NCI-H1694 treated with DMSO at 0.1 percent for 48 hours (cell line): Measurements from ENCODE around the gene TCF7.

Source experiments
- DNase-seq: peaks from one replicate; lab custom pipeline; 2025; lab: John Stamatoyannopoulos, UW

The TCF7 gene

DNA sequence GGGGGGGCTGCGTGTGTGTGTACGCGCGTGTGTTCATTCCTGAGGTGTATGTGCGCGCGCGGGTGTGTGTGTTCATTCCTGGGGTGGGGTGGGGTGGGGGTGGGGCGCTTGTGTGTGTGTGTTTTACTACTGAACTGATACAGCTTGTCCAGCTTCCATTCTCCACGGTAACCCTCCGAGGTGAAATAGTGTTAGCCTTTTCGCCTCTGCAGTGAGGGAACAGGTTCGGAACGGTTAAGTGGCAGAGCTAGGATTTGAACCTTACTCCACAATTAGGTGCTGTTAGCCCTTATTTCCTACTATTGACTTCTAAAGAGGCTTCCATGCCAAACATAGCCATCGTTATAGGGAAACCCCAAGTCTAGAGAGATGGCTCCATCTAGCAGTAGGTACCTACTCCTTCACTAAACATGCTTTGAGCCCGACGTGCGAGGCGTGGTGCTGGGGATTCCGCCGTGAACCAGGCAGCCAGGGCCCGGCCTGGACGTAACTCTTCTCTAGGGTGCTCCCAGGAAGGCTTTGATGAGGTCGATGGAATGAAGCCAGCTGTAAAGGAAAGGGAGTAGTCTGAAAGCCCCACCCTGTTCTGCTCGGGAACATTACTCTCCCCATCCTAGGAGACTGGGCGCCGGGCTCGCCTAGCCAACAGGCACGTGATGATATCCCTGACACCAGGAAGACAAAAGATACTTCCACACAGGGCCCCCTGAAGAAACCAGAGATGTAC lies 63.1 kb downstream of the TCF7 start:
- no peak for DNase-seq

DNA sequence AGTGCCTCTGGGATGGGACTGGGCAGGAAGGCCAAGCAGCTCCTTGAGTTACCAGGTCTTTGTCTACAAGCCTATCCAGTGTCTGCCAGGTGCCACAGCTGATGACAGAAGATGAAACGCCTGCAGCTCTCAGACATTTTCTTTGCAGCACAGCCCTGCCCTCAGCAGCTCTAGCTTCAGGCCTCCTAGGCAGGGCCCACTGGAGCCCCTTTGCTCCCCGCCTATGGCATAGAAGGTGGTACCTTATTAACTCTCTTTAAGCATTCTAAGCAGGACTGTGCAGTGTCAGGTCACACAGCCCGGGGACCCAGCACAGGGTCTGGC lies 63.6 kb downstream of the TCF7 start:
- no peak for DNase-seq

DNA sequence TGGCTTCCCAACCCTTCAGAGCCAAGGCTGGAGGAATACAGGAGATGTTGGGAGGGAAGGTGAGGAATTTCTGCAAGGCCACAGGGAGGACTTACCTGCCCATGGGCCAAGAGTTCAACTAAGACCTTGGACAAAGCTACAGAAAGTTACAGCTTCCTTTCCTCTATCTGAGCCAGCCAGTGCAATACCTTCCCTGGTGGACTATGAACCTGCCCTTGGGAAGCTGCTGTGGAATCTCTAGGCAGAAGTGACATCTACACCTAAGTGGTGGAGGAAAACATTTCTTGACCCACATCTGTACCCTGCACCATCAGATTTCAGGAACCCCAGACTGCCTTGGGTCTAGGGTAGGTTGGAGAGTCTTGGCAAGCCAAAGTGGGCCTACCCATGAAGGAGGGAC lies 69.0 kb downstream of the TCF7 start:
- no peak for DNase-seq

DNA sequence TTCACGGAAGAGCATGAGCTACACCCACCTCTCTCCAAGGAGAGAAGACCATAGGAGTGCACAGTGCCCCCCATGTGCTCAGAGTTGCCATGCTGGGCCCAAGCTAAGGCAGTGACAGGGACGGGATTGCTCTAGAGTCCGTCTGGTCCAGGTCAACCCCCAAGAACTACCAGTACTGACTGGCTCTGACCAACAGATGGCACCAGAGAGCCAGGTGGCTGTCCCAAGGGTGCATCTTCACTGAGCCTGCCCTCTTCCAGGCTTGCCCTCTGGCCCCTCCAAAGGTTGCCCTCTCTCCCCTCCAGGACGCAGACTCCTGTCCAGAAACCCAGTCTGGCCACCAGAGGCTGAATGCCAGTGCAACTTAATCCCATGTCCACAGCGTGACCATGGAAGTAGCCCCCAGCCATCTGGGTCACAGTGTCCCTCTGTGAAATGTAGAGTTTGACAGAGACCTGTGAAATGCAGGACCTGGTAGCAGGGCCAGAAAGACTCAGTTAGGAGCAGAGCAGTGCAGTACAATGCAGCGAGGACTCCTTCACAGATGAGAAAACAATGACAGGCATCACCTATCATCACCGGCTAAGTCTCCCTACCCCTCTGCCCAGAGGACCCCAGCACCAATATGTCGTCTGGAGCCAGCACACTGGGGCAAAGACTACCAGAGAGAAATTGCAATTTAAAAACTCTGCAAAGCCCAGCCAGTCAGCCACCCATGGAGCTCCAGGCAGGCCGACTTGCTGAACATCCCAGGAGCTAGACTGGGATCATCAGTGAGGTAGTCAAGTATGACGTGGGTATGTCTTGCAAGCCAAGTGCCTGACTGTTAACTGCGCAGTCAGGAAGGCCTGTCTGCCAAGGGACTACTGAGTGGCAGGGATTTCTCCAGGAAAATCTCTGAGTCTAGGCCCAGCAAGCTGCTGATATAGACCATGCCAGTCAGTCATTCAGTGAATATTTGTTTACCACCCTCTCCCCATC lies 70.0 kb downstream of the TCF7 start:
- DNase-seq = peak; percentile 27

DNA sequence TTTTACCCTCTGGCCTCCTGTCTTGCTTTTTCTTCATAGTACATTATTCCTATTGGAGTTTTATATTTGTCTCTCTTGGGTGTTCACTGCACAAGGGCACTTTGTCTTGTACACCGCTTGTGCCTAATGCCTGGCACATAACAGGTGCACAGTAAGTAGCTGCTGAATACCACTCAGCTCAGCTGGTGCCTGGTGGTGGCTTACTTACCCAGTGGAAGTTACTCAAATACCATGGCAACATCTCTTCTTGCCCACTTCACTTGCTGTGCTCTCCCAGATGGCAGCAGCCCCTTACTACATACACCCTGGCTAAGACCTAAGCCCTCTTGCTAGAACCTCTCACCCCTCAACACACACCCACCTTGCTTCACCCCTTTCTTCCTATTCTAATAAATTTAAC lies 73.6 kb downstream of the TCF7 start:
- DNase-seq = no peak

DNA sequence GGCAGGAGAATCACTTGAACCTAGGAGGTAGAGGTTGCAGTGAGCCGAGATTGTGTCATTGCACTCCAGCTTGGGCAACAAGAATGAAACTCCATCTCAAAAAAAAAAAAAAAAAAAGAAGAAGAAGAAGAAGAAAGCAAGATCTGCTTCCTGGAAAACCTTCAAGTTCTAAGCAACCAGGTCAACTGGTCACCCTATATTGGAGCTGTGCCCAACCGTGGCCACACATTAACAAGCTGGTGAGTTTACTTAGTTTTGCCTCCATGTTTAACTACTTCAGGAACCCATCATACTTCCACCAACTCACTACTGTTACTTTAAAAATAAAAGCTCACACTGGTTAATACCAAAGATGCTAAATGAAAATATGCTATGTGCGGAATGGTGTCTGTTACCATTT lies 74.5 kb downstream of the TCF7 start:
- DNase-seq = no peak

DNA sequence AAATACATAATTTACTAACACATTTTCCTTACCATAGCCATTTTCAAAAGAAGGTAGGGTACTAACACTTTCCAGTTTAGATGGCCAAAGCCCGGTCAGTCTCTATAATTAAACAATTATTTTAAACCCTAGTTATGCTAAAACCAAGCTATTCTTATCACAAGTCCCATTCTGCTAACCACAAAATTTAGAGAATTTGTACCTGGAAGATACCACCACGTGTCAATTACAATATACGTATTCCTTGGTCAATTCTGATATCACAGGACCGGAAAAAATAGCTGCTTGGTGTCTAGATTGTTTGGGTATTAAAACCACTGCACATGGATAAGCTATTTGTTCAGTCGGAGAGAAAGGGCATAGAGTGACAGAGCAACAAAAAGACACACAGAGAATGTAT lies 81.2 kb downstream of the TCF7 start:
- DNase-seq = no peak
